ENCODE data around the gene HSPB9. TPM values are rescaled to one million over a fixed set of nuclear protein-coding genes. Genes with fewer than 3 reads are reported as not detected.

The HSPB9 gene
- total RNA-seq, 1 donor from 2014 or later, result not detected

- DNase-seq (ENCODE audit: low read depth) (no peak), FAIRE-seq (no peak)
- Histone ChIP-seq H3K4me3 (ENCODE audit: low read depth, low read length) (no peak overlapping the region), H3K27me3 (ENCODE audit: control insufficient read depth, insufficient read depth, low read length) (no peaks in the 10 kb centered on the region), H3K36me3 (ENCODE audit: control insufficient read depth, insufficient read depth, low read length) (peaks cover 31% of the 10 kb centered on the region)
- no peak for TF ChIP-seq CTCF (IDR thresholded peaks at IDR 0.05; ENCODE audit: insufficient read depth, low read length, severe bottlenecking)
These were observed 5.0 kb upstream of the HSPB9 start for GRCh38 chr17:42117397-42118125.

GRCh38 chr17:42118126-42118510 lies 4.5 kb upstream of the HSPB9 start:
- Histone ChIP-seq H3K27me3 (ENCODE audit: control insufficient read depth, insufficient read depth, low read length) (no peaks in the 10 kb centered on the region), H3K36me3 (ENCODE audit: control insufficient read depth, insufficient read depth, low read length) (peaks cover 30% of the 10 kb centered on the region), H3K4me3 (ENCODE audit: low read depth, low read length) (no peak overlapping the region)
- no peak for FAIRE-seq
- TF ChIP-seq CTCF (IDR thresholded peaks at IDR 0.05; ENCODE audit: insufficient read depth, low read length, severe bottlenecking), result no peak
- no peak for DNase-seq (ENCODE audit: low read depth)

- no peaks in the 10 kb centered on the region for H3K27me3 ChIP-seq (ENCODE audit: control insufficient read depth, insufficient read depth, low read length)
- H3K4me3 ChIP-seq (ENCODE audit: low read depth, low read length), result no peak overlapping the region
- FAIRE-seq, result peak; percentile 95
- TF ChIP-seq CTCF (IDR thresholded peaks at IDR 0.05; ENCODE audit: insufficient read depth, low read length, severe bottlenecking), result peak; percentile 53
- peaks cover 28% of the 10 kb centered on the region for H3K36me3 ChIP-seq (ENCODE audit: control insufficient read depth, insufficient read depth, low read length)
- DNase-seq (ENCODE audit: low read depth), result peak; percentile 37
These were observed 4.1 kb upstream of the HSPB9 start for GRCh38 chr17:42118545-42118944.

- H3K4me3 ChIP-seq (ENCODE audit: low read depth, low read length), result no peak overlapping the region
- no peaks in the 10 kb centered on the region for H3K27me3 ChIP-seq (ENCODE audit: control insufficient read depth, insufficient read depth, low read length)
- TF ChIP-seq CTCF (IDR thresholded peaks at IDR 0.05; ENCODE audit: insufficient read depth, low read length, severe bottlenecking), result no peak
- peaks cover 27% of the 10 kb centered on the region for H3K36me3 ChIP-seq (ENCODE audit: control insufficient read depth, insufficient read depth, low read length)
- no peak for DNase-seq (ENCODE audit: low read depth)
- FAIRE-seq, result no peak
These were observed 3.3 kb upstream of the HSPB9 start for GRCh38 chr17:42119301-42119700.

GRCh38 chr17:42120161-42120769 lies 2.3 kb upstream of the HSPB9 start:
- Histone ChIP-seq H3K36me3 (ENCODE audit: control insufficient read depth, insufficient read depth, low read length) (peaks cover 28% of the 10 kb centered on the region), H3K4me3 (ENCODE audit: low read depth, low read length) (peak overlapping the region; percentile 73), H3K27me3 (ENCODE audit: control insufficient read depth, insufficient read depth, low read length) (no peaks in the 10 kb centered on the region)
- FAIRE-seq (peak; percentile 43), DNase-seq (ENCODE audit: low read depth) (no peak)
- no peak for TF ChIP-seq CTCF (IDR thresholded peaks at IDR 0.05; ENCODE audit: insufficient read depth, low read length, severe bottlenecking)

Measured in bronchial epithelial cell (primary cell).